ENCODE measurements around the gene TMEM247. TPM values are rescaled to one million over a fixed set of nuclear protein-coding genes. Genes with fewer than 3 reads are reported as not detected.

TMEM247 gene
- total and polyA plus RNA-seq, 2 donors (not counting 3 experiments of a cell fraction or from before 2014, with no cell fraction given), result not detected

GRCh38 chr2:46444732-46445131 lies 34.6 kb upstream of the TMEM247 start:
- CTCF ChIA-PET, result no interaction called here
- intact Hi-C loops (cut with micrococcal nuclease) (no loop called here), dilution Hi-C loops (cut with MboI; ENCODE audit: extremely low pct_ligation_motif_present, low sequenced_read_pairs) (no loop called here)
- Histone ChIP-seq H3K36me3 (ENCODE audit: control insufficient read depth in 2 of 2, extremely low read depth in 1 of 2, insufficient read depth in 2 of 2, low read length in 2 of 2) (no peaks in the 10 kb centered on the region), H2AFZ (ENCODE audit: low read depth, low read length) (no peak overlapping the region), H3K9me1 (replicated peaks; ENCODE audit: control insufficient read depth, extremely low read depth, insufficient read depth, low read length) (no peaks in the 10 kb centered on the region), H4K20me1 (replicated peaks; ENCODE audit: control insufficient read depth, extremely low read depth, insufficient read depth, low read length) (no peaks in the 10 kb centered on the region), H3K27ac (ENCODE audit: insufficient read depth, low read depth, low read length) (no peak overlapping the region), H3K9ac (replicated peaks; ENCODE audit: extremely low read depth, insufficient read depth, low read length) (no peak overlapping the region), H3K27me3 (ENCODE audit: control insufficient read depth in 2 of 2, insufficient read depth in 2 of 2, low read length in 2 of 2) (peaks cover 18 to 25% of the 10 kb centered on the region in 2 experiments), H3K4me1 (ENCODE audit: control insufficient read depth, extremely low read depth, insufficient read depth, low read length) (no peaks in the 10 kb centered on the region), H3K4me2 (ENCODE audit: insufficient read depth, low read length) (no peak overlapping the region), H3K79me2 (ENCODE audit: control insufficient read depth, insufficient read depth, low read length) (no peaks in the 10 kb centered on the region), H3K4me3 (replicated peaks in 1 of 3; ENCODE audit: insufficient read depth in 1 of 3, low read depth in 1 of 3, low read length in 3 of 3) (no peak overlapping the region), H3K9me3 (replicated peaks; ENCODE audit: control insufficient read depth, insufficient read depth, low read length) (no peaks in the 10 kb centered on the region)
- no TSS peak for BruUV-seq (replicated peaks)
- POLR2A ChIA-PET, result no interaction called here
- TF ChIP-seq CTCF (IDR thresholded peaks at IDR 0.05; ENCODE audit: extremely low read depth in 1 of 2, insufficient read depth in 1 of 2, low read depth in 1 of 2, low read length in 2 of 2) (no peak), GATA2 (IDR thresholded peaks at IDR 0.05; ENCODE audit: insufficient read depth, insufficient read length, low read depth, low read length) (no peak), EZH2 (IDR thresholded peaks at IDR 0.05; ENCODE audit: borderline replicate concordance, low read depth, low read length, severe bottlenecking) (no peak), POLR2AphosphoS5 (IDR thresholded peaks at IDR 0.05; ENCODE audit: insufficient read depth, low read depth, low read length) (no peak), MYC (IDR thresholded peaks at IDR 0.05; ENCODE audit: low read depth, low read length) (no peak), FOS (IDR thresholded peaks at IDR 0.05; ENCODE audit: borderline replicate concordance, insufficient read depth, low read length) (no peak), MAX (IDR thresholded peaks at IDR 0.05; ENCODE audit: insufficient read depth, insufficient read length) (no peak), JUN (IDR thresholded peaks at IDR 0.05; ENCODE audit: borderline replicate concordance, insufficient read depth, insufficient read length, low read depth) (no peak), POLR2A (IDR thresholded peaks at IDR 0.05; ENCODE audit: low read depth, low read length) (no peak)
- DNase-seq (ENCODE audit: low read depth, low spot score) (no peak), FAIRE-seq (no peak)
